Measurements from ENCODE around the gene ANKS3.
A peak's percentile ranks its signal among the peaks of the same experiment; 100 is the strongest.

The ANKS3 gene

GRCh38 chr16:4734063-4734729 lies at the start of gene ANKS3, which contains the start of gene DNAAF8:
Gene ANKS3, minus strand, starts transcription at chr16:4734271. Its CDS starts 4,122 bp downstream, at chr16:4730149.
Gene DNAAF8, plus strand, starts transcription at chr16:4734537. Its CDS starts 1,978 bp downstream, at chr16:4736515.
- TF ChIP-seq CTCF (conservative IDR thresholded peaks at IDR 0.05) (no peak), ZFX (IDR thresholded peaks at IDR 0.05) (peak; percentile 83; the same call in 1 of the 2 replicates)
- H3K27ac ChIP-seq: peak within 1 kb of the TSS; percentile 87

GRCh38 chr16:4783251-4783950 lies 49.3 kb upstream of the ANKS3 start:
- H3K27ac ChIP-seq: no peak overlapping the region
- TF ChIP-seq ZFX (IDR thresholded peaks at IDR 0.05): no peak
- no peak for TF ChIP-seq CTCF (conservative IDR thresholded peaks at IDR 0.05)

- TF ChIP-seq ZFX (IDR thresholded peaks at IDR 0.05): no peak
- TF ChIP-seq CTCF (conservative IDR thresholded peaks at IDR 0.05): no peak
Measured at GRCh38 chr16:4780235-4780634, 46.2 kb upstream of the ANKS3 start.

GRCh38 chr16:4778050-4778392 lies 44.0 kb upstream of the ANKS3 start:
- no peak overlapping the region for H3K27ac ChIP-seq
- TF ChIP-seq CTCF (conservative IDR thresholded peaks at IDR 0.05) (no peak), ZFX (IDR thresholded peaks at IDR 0.05) (no peak)

More at GRCh38 chr16:4780235-4780634, 46.2 kb upstream of the ANKS3 start:
- H3K27ac ChIP-seq: no peak overlapping the region

- no peak for TF ChIP-seq ZFX (IDR thresholded peaks at IDR 0.05)
- TF ChIP-seq CTCF (conservative IDR thresholded peaks at IDR 0.05): no peak
Measured at GRCh38 chr16:4777339-4778049, 43.4 kb upstream of the ANKS3 start.

GRCh38 chr16:4776141-4776705 lies 42.2 kb upstream of the ANKS3 start:
- no peak for TF ChIP-seq CTCF (conservative IDR thresholded peaks at IDR 0.05)
- no peak for TF ChIP-seq ZFX (IDR thresholded peaks at IDR 0.05)
- H3K27ac ChIP-seq: no peak overlapping the region

More at GRCh38 chr16:4777339-4778049, 43.4 kb upstream of the ANKS3 start:
- no peak overlapping the region for H3K27ac ChIP-seq

Measured in C4-2B (cell line).